ENCODE results near the gene PITPNB.

PITPNB gene

DNA sequence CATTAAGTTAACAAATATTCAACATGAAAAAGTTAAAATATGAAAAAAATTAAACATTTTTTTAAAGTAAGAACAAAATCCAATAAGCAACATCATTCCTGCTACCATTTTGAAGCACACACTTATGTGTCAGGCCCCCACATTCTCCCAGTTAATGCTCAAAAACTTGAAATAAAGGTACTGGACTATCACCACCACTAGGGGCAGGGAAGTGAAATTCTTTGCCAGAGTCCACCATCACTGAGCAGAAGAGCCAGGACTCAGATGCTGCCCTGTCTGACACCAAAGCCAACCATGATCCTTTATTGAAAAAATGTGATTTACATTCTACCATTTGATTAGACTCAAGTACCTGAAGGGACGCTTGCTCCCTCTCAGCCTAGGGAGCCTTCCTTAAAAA lies 39.1 kb downstream of the PITPNB start:
- H3K9me3 ChIP-seq (ENCODE audit: control insufficient read depth, insufficient read depth, low read length): no peaks in the 10 kb centered on the region
- H3K4me1 ChIP-seq (ENCODE audit: insufficient read depth, low read length): peaks cover 17% of the 10 kb centered on the region
- H3K36me3 ChIP-seq (ENCODE audit: insufficient read depth, low read length): no peaks in the 10 kb centered on the region
- H3K9ac ChIP-seq (ENCODE audit: low read depth, low read length): no peak overlapping the region

DNA sequence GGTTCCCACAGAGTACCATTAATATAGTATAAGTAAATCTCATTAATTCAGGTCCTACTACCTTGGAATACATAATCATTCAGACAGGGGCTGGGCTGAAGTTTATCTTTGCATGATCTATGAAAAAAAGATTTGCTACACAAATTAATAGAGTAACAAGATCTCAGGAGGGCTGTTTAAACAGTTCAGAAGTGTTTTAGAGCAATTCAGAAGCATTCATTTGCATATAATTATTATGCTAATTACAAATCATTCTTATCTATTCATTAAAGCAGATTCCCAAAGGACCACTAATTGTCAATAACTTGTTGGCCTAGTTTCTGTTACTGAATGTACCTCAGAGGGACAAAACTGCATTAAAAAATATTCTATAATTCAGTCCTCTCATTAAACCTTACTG lies 40.5 kb downstream of the PITPNB start:
- H3K4me1 ChIP-seq (ENCODE audit: insufficient read depth, low read length): peaks cover 9% of the 10 kb centered on the region
- no peaks in the 10 kb centered on the region for H3K9me3 ChIP-seq (ENCODE audit: control insufficient read depth, insufficient read depth, low read length)
- no peak overlapping the region for H3K9ac ChIP-seq (ENCODE audit: low read depth, low read length)
- H3K36me3 ChIP-seq (ENCODE audit: insufficient read depth, low read length): peaks cover 3% of the 10 kb centered on the region; the same call in 1 of the 2 replicates

GRCh38 chr22:27877501-27877900 lies 41.6 kb downstream of the PITPNB start:
- H3K4me1 ChIP-seq (ENCODE audit: insufficient read depth, low read length): peaks cover 9% of the 10 kb centered on the region
- peaks cover 6% of the 10 kb centered on the region; the same call in 1 of the 2 replicates for H3K36me3 ChIP-seq (ENCODE audit: insufficient read depth, low read length)
- no peaks in the 10 kb centered on the region for H3K9me3 ChIP-seq (ENCODE audit: control insufficient read depth, insufficient read depth, low read length)
- H3K9ac ChIP-seq (ENCODE audit: low read depth, low read length): no peak overlapping the region

GRCh38 chr22:27876684-27877083 lies 42.4 kb downstream of the PITPNB start:
- Histone ChIP-seq H3K36me3 (ENCODE audit: insufficient read depth, low read length) (peaks cover 6% of the 10 kb centered on the region; the same call in 1 of the 2 replicates), H3K9me3 (ENCODE audit: control insufficient read depth, insufficient read depth, low read length) (no peaks in the 10 kb centered on the region), H3K4me1 (ENCODE audit: insufficient read depth, low read length) (peaks cover 9% of the 10 kb centered on the region), H3K9ac (ENCODE audit: low read depth, low read length) (no peak overlapping the region)

- peaks cover 9% of the 10 kb centered on the region for H3K4me1 ChIP-seq (ENCODE audit: insufficient read depth, low read length)
- peaks cover 6% of the 10 kb centered on the region; the same call in 1 of the 2 replicates for H3K36me3 ChIP-seq (ENCODE audit: insufficient read depth, low read length)
- H3K9ac ChIP-seq (ENCODE audit: low read depth, low read length): no peak overlapping the region
- no peaks in the 10 kb centered on the region for H3K9me3 ChIP-seq (ENCODE audit: control insufficient read depth, insufficient read depth, low read length)
Measured at GRCh38 chr22:27875951-27876350, 43.1 kb downstream of the PITPNB start.

- Histone ChIP-seq H3K4me1 (ENCODE audit: insufficient read depth, low read length) (peaks cover 9% of the 10 kb centered on the region), H3K36me3 (ENCODE audit: insufficient read depth, low read length) (peaks cover 14% of the 10 kb centered on the region; the same call in 1 of the 2 replicates), H3K9ac (ENCODE audit: low read depth, low read length) (no peak overlapping the region), H3K9me3 (ENCODE audit: control insufficient read depth, insufficient read depth, low read length) (no peaks in the 10 kb centered on the region)
Measured at GRCh38 chr22:27874764-27875163, 44.3 kb downstream of the PITPNB start.

GRCh38 chr22:27874185-27874584 lies 44.9 kb downstream of the PITPNB start:
- no peak overlapping the region for H3K9ac ChIP-seq (ENCODE audit: low read depth, low read length)
- H3K4me1 ChIP-seq (ENCODE audit: insufficient read depth, low read length): peaks cover 9% of the 10 kb centered on the region
- H3K9me3 ChIP-seq (ENCODE audit: control insufficient read depth, insufficient read depth, low read length): no peaks in the 10 kb centered on the region
- H3K36me3 ChIP-seq (ENCODE audit: insufficient read depth, low read length): peaks cover 16% of the 10 kb centered on the region; the same call in 1 of the 2 replicates

DNA sequence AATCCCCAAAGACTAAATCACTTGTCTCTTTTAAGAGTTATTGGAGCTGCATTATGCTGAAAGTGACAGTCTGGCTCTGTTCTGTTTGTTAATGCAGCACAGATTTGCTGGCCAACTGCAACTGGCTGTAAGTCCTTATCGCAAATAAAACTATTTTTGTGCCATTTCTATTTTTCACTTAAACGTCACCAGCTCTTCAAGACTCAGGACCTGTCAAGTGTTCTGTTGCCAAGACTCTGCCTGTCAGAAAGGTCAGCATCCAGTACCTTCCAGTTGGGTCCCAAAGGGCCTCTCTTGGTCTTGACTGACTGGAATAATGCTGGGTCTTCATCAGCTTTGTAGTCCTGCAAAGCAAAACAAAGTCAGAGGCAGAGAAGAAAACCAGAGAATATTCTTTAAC lies 45.6 kb downstream of the PITPNB start:
- Histone ChIP-seq H3K9ac (ENCODE audit: low read depth, low read length) (no peak overlapping the region), H3K9me3 (ENCODE audit: control insufficient read depth, insufficient read depth, low read length) (no peaks in the 10 kb centered on the region), H3K4me1 (ENCODE audit: insufficient read depth, low read length) (peaks cover 2% of the 10 kb centered on the region), H3K36me3 (ENCODE audit: insufficient read depth, low read length) (peaks cover 16% of the 10 kb centered on the region; the same call in 1 of the 2 replicates)

DNA sequence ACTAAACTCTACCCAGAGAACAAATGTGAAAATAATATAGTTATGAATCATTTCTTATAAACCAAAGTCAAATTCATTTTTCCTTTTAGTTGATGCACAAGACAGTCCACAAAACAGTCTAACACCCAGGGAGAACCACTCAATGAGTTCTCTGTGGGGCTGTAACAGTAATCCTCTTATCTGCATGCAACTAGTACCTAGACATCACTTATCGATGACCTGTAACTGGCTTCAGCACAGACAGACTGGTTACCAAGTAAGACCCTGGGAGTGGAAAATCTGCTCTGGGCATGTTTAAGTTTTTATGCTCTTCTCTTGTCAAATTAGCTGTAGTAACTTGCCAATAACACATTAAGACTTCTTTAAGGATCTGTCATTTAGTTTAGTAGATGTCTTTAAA lies 46.6 kb downstream of the PITPNB start:
- Histone ChIP-seq H3K9ac (ENCODE audit: low read depth, low read length) (no peak overlapping the region), H3K36me3 (ENCODE audit: insufficient read depth, low read length) (peaks cover 16% of the 10 kb centered on the region; the same call in 1 of the 2 replicates), H3K4me1 (ENCODE audit: insufficient read depth, low read length) (peaks cover 7% of the 10 kb centered on the region), H3K9me3 (ENCODE audit: control insufficient read depth, insufficient read depth, low read length) (no peaks in the 10 kb centered on the region)

- Histone ChIP-seq H3K9me3 (ENCODE audit: control insufficient read depth, insufficient read depth, low read length) (no peaks in the 10 kb centered on the region), H3K9ac (ENCODE audit: low read depth, low read length) (no peak overlapping the region), H3K36me3 (ENCODE audit: insufficient read depth, low read length) (peaks cover 16% of the 10 kb centered on the region; the same call in 1 of the 2 replicates), H3K4me1 (ENCODE audit: insufficient read depth, low read length) (peaks cover 13% of the 10 kb centered on the region)
Measured at GRCh38 chr22:27871306-27872014, 47.6 kb downstream of the PITPNB start.

- H3K36me3 ChIP-seq (ENCODE audit: insufficient read depth, low read length): peaks cover 16% of the 10 kb centered on the region; the same call in 1 of the 2 replicates
- peaks cover 13% of the 10 kb centered on the region for H3K4me1 ChIP-seq (ENCODE audit: insufficient read depth, low read length)
- no peak overlapping the region for H3K9ac ChIP-seq (ENCODE audit: low read depth, low read length)
- no peaks in the 10 kb centered on the region for H3K9me3 ChIP-seq (ENCODE audit: control insufficient read depth, insufficient read depth, low read length)
Measured at GRCh38 chr22:27870234-27871191, 48.5 kb downstream of the PITPNB start.

DNA sequence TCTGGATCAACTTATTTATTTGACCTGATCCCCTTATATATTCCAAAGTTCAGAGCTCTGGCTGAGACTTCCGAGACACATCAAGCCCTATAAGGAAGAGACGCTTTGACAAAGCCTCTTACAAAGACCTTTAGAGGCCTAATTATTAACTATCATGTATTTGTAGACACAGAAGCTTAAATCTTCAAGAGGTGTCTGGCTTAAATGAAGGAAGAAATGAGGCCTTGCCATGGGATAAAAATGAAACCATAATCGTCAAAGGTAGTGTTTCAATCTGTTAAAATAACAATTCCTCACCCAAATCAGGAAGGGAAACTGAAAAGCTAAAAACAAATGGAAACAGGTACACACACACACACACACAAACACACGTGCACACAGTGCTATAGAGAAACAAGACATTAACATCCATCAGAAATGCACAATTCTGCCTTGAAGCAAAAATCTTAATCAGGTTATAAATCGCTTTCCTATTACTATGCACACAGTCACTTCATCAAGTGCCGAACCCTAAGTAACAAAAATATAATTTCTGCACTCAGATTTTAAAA lies 50.2 kb downstream of the PITPNB start:
- Histone ChIP-seq H3K9ac (ENCODE audit: low read depth, low read length) (no peak overlapping the region), H3K4me1 (ENCODE audit: insufficient read depth, low read length) (peaks cover 13% of the 10 kb centered on the region), H3K36me3 (ENCODE audit: insufficient read depth, low read length) (peaks cover 16% of the 10 kb centered on the region; the same call in 1 of the 2 replicates), H3K9me3 (ENCODE audit: control insufficient read depth, insufficient read depth, low read length) (no peaks in the 10 kb centered on the region)

DNA sequence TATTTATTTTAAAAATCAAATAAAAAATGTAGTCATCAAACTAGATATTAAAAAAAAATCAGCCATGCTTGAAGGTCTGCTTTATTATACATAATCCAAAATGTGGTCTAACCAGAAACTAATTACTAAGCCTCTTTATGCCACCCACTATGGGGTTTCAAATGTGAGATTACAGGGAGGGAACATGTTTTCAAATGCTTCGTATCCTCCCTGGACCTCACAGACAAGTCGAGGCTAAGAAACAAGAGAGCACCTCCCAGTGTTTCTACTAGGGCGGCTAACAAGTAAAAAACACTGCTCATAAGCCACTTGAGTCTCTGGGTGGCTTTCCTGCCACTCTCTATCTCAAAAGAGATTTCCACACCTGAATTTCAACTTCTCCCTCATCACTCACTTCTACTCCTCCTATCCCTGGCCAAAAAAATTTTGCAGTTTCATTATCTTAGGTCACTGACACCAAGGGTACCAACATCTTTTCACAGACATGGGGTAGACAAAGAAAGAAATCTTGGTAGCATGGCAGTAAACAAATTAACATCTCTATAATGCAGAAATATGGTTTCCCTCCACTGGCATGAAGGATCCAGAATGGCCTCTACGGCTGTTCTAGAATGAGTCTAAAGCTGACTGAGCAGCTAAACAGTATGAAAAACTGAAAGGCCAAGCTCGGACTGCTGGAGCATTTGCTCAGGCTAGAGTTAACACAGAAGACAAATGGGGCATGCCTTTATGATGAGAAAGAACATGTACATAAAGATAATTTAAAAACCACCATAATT lies 50.9 kb downstream of the PITPNB start:
- Histone ChIP-seq H3K9ac (ENCODE audit: low read depth, low read length) (no peak overlapping the region), H3K9me3 (ENCODE audit: control insufficient read depth, insufficient read depth, low read length) (no peaks in the 10 kb centered on the region), H3K36me3 (ENCODE audit: insufficient read depth, low read length) (peaks cover 10% of the 10 kb centered on the region; the same call in 1 of the 2 replicates), H3K4me1 (ENCODE audit: insufficient read depth, low read length) (peaks cover 13% of the 10 kb centered on the region)

Data from ES-I3 (cell line).